Right kidney (tissue), 9 donors: Measurements from ENCODE around the gene TUB.

ENCODE experiments used
- DNase-seq: peaks from one replicate; pipeline ENCODE4 v3.0.0-alpha.2; 2016
- long read RNA-seq, 8 donors: transcript quantifications; one replicate each; lab custom pipeline, GENCODE V29; 2026

TUB gene
- long read RNA-seq, donor 1, partial matches to known transcripts: 10 of 17 reads
- long read RNA-seq, donor 1, other reads (novel, unspliced or antisense): 5 of 17 reads
- long read RNA-seq, donor 2: 0 reads
- long read RNA-seq, donor 3, partial matches to known transcripts: 0 of 1 reads
- long read RNA-seq, donor 3, other reads (novel, unspliced or antisense): 0 of 1 reads
- long read RNA-seq, donor 4, partial matches to known transcripts: 5 of 5 reads
- long read RNA-seq, donor 4, other reads (novel, unspliced or antisense): 0 of 5 reads
- long read RNA-seq, donor 5, partial matches to known transcripts: 7 of 9 reads
- long read RNA-seq, donor 5, other reads (novel, unspliced or antisense): 0 of 9 reads
- long read RNA-seq, donor 6, partial matches to known transcripts: 0 of 1 reads
- long read RNA-seq, donor 6, other reads (novel, unspliced or antisense): 0 of 1 reads
- long read RNA-seq, donor 7, partial matches to known transcripts: 0 of 1 reads
- long read RNA-seq, donor 7, other reads (novel, unspliced or antisense): 0 of 1 reads
- long read RNA-seq, donor 8: 0 reads

GRCh38 chr11:8080674-8081590, at the start of gene TUB:
Gene TUB, plus strand, starts transcription at chr11:8081211. Its CDS starts 300 bp downstream, at chr11:8081511.
- peak; percentile 63 for DNase-seq

- DNase-seq: no peak
Observed at GRCh38 chr11:8031248-8032115, 49.5 kb upstream of the TUB start.

- no peak for DNase-seq
Observed at GRCh38 chr11:8032122-8032521, 48.9 kb upstream of the TUB start.

- DNase-seq: no peak
Observed at GRCh38 chr11:8032576-8033304, 48.3 kb upstream of the TUB start.

- peak; percentile 67 for DNase-seq
Observed at GRCh38 chr11:8033305-8034105, 47.5 kb upstream of the TUB start.

- DNase-seq: no peak
Observed at GRCh38 chr11:8034106-8034585, 46.9 kb upstream of the TUB start.

GRCh38 chr11:8034604-8035190, 46.3 kb upstream of the TUB start:
- DNase-seq: no peak

- no peak for DNase-seq
Observed at GRCh38 chr11:8035200-8035855, 45.7 kb upstream of the TUB start.

GRCh38 chr11:8036002-8036802, 44.8 kb upstream of the TUB start:
- no peak for DNase-seq

GRCh38 chr11:8036986-8037385, 44.0 kb upstream of the TUB start:
- no peak for DNase-seq

- DNase-seq: no peak
Observed at GRCh38 chr11:8038393-8038792, 42.6 kb upstream of the TUB start.

GRCh38 chr11:8038811-8039529, 42.0 kb upstream of the TUB start:
- no peak for DNase-seq

- no peak for DNase-seq
Observed at GRCh38 chr11:8039530-8040260, 41.3 kb upstream of the TUB start.

- no peak for DNase-seq
Observed at GRCh38 chr11:8040261-8040920, 40.6 kb upstream of the TUB start.

- no peak for DNase-seq
Observed at GRCh38 chr11:8040921-8041285, 40.1 kb upstream of the TUB start.

GRCh38 chr11:8041576-8041975, 39.4 kb upstream of the TUB start:
- DNase-seq: no peak
